ENCODE results near the gene MTA3.

The MTA3 gene

GRCh38 chr2:42761554-42761953 lies 193.1 kb downstream of the MTA3 start:
- no peak overlapping the region for H3K4me3 ChIP-seq (ENCODE audit: low read depth, low read length)
- TF ChIP-seq, protein P1, sequence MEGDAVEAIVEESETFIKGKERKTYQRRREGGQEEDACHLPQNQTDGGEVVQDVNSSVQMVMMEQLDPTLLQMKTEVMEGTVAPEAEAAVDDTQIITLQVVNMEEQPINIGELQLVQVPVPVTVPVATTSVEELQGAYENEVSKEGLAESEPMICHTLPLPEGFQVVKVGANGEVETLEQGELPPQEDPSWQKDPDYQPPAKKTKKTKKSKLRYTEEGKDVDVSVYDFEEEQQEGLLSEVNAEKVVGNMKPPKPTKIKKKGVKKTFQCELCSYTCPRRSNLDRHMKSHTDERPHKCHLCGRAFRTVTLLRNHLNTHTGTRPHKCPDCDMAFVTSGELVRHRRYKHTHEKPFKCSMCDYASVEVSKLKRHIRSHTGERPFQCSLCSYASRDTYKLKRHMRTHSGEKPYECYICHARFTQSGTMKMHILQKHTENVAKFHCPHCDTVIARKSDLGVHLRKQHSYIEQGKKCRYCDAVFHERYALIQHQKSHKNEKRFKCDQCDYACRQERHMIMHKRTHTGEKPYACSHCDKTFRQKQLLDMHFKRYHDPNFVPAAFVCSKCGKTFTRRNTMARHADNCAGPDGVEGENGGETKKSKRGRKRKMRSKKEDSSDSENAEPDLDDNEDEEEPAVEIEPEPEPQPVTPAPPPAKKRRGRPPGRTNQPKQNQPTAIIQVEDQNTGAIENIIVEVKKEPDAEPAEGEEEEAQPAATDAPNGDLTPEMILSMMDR (IDR thresholded peaks at IDR 0.05; ENCODE audit: control insufficient read depth, extremely low read depth, insufficient read depth), result no peak
- no peak for DNase-seq (ENCODE audit: low read depth)

DNA sequence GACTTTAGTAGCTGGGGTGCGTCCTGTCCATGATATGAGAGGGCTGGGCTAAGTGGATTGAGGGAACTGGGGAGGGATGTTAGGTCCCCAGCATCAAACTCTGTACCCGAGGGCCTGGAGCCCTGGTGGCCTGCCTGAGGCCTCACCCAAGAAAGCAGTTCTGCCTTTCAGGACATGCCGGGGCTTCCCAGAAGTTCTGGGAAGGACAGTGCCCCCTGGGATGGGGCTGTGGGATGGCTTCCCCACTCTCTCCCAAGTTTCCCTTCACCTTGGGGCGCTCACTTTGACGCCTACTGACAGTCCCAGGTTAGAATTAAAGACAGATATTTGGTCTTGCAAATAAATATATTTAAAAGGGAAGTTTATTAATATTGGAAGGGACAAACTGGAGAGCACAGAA lies 193.7 kb downstream of the MTA3 start:
- TF ChIP-seq, protein P1 (IDR thresholded peaks at IDR 0.05; ENCODE audit: control insufficient read depth, extremely low read depth, insufficient read depth), result no peak
- H3K4me3 ChIP-seq (ENCODE audit: low read depth, low read length), result no peak overlapping the region
- DNase-seq (ENCODE audit: low read depth), result no peak

- no peak for DNase-seq (ENCODE audit: low read depth)
- TF ChIP-seq, protein P1 (IDR thresholded peaks at IDR 0.05; ENCODE audit: control insufficient read depth, extremely low read depth, insufficient read depth), result no peak
Measured at GRCh38 chr2:42762823-42763804, 194.7 kb downstream of the MTA3 start.

DNA sequence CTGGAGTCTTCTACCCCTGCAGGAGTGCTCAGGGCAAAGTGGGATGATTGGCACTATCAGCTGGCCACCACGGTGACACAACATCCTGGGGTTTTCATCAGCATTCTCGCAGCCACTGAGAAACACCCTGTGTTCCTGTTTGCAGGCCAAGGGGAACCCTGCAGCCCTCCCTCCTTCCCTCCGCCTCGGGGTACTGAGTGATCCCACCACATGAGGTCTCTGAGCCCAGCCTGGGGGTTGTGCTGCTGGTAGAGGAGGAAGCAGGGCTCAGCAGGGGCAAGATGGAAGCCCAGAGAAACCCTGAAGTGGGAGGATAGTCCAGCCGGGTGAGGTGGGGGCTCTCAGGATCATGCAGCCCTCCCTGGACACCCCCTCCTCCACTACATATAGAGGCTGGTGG lies 195.7 kb downstream of the MTA3 start, which contains the start of gene OXER1:
OXER1 (minus strand) TSS at position 40 of the 400 bp plus-strand sequence. CDS start 73 bp downstream, outside the sequence.
- TF ChIP-seq, protein P1 (IDR thresholded peaks at IDR 0.05; ENCODE audit: control insufficient read depth, extremely low read depth, insufficient read depth), result no peak
- DNase-seq (ENCODE audit: low read depth), result no peak

More at GRCh38 chr2:42762823-42763804, 194.7 kb downstream of the MTA3 start:
- no peak overlapping the region for H3K4me3 ChIP-seq (ENCODE audit: low read depth, low read length)

GRCh38 chr2:42764901-42765300 lies 196.5 kb downstream of the MTA3 start:
- H3K4me3 ChIP-seq (ENCODE audit: low read depth, low read length), result no peak overlapping the region
- TF ChIP-seq, protein P1 (IDR thresholded peaks at IDR 0.05; ENCODE audit: control insufficient read depth, extremely low read depth, insufficient read depth), result no peak
- no peak for DNase-seq (ENCODE audit: low read depth)

More for the DNA sequence above, 195.7 kb downstream of the MTA3 start, which contains the start of gene OXER1:
- H3K4me3 ChIP-seq (ENCODE audit: low read depth, low read length), result no peak within 1 kb of the TSS

DNA sequence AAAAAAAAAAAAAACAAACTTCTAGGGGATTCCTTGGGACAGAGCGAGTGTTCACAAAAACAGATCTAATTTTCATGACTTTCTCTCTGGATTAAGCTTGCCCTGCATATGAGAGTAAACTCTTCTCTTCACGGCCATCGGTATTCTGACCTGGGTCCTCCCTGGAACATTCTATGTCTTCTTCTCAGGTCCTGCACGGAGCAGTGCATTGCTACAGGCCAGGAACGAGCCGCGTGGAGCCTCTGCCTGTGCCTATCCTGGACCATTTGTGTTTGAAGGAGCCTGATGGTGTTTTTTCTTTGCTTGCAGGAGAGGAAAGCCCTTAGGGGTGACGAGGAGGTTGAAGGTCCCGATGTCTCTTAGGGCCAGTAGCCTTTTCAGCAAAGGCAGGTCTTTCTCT lies 197.3 kb downstream of the MTA3 start:
- TF ChIP-seq, protein P1 (IDR thresholded peaks at IDR 0.05; ENCODE audit: control insufficient read depth, extremely low read depth, insufficient read depth), result no peak
- DNase-seq (ENCODE audit: low read depth), result no peak
- H3K4me3 ChIP-seq (ENCODE audit: low read depth, low read length), result no peak overlapping the region

All from LNCaP clone FGC (cell line).